Activated naive CD8-positive, alpha-beta T cell treated with anti-CD3 and anti-CD28 coated beads for 36 hours (primary cell): ENCODE measurements around the gene CLK1. TPM values are rescaled to one million over a fixed set of nuclear protein-coding genes. Genes with fewer than 3 reads are reported as not detected.
A peak's percentile ranks its signal among the peaks of the same experiment; 100 is the strongest.
"Not testable (repeated sequence)": the region's sequence is repeated elsewhere in the genome, so short reads cannot be mapped to it uniquely, and the experiment has no call there.

Experiments
- DNase-seq: peaks from one replicate; pipeline ENCODE4 v3.0.0; 2021
- H3K27ac Mint-ChIP-seq: one replicate; pipeline ENCODE4 v1.8.0; 2022; ENCODE audit warnings: mild to moderate bottlenecking, moderate library complexity, mixed read lengths
- H3K27me3 Mint-ChIP-seq: one replicate; pipeline ENCODE4 v1.8.0; 2022; ENCODE audit warnings: mild to moderate bottlenecking, mixed read lengths
- H3K36me3 Mint-ChIP-seq: one replicate; pipeline ENCODE4 v1.8.0; 2021; ENCODE audit warnings: mild to moderate bottlenecking, mixed read lengths
- H3K4me1 Mint-ChIP-seq: one replicate; pipeline ENCODE4 v1.8.0; 2021; ENCODE audit warnings: mixed read lengths
- H3K4me3 Mint-ChIP-seq: one replicate; pipeline ENCODE4 v1.8.0; 2022; ENCODE audit warnings: mild to moderate bottlenecking, moderate library complexity, mixed read lengths
- H3K9me3 Mint-ChIP-seq: one replicate; pipeline ENCODE4 v1.8.0; 2022; ENCODE audit warnings: mixed read lengths
- total RNA-seq, 2 experiments: library from RNA; stranded (reverse); gene quantifications; one replicate each; pipeline ENCODE4 v1.2.3, GENCODE V29; 2021

Gene CLK1
- total RNA-seq, 2 experiments from 2014 or later: 64.5 to 70.2 TPM

DNA sequence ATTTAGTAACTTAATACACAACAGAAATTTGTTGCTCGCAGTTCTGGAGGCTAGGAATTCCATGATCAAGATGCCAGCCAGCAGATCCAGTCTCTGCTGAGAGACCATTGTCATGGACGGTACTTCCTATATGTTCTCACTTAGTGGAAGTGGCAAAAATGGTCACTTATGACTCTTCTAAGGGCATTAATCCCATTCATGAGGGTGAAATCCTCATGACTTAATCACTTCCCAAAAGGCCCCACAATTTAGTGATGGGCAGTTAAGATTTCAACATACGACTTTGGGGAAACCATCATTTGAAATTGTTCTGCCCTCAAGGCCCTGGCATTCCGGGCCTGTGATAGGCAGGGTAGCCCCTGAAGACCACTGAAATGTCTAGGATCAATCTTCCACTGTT, 29.8 kb downstream of the CLK1 start:
- Mint-ChIP-seq H3K4me3 (no peak overlapping the region), H3K27ac (no peak overlapping the region), H3K36me3 (peaks cover 3% of the 10 kb centered on the region), H3K27me3 (no peaks in the 10 kb centered on the region), H3K4me1 (no peaks in the 10 kb centered on the region), H3K9me3 (peaks cover 6% of the 10 kb centered on the region)
- DNase-seq: no peak

- Mint-ChIP-seq H3K36me3 (peaks cover 21% of the 10 kb centered on the region), H3K27me3 (no peaks in the 10 kb centered on the region), H3K9me3 (no peaks in the 10 kb centered on the region), H3K4me1 (peaks cover 15% of the 10 kb centered on the region), H3K4me3 (no peak overlapping the region), H3K27ac (no peak overlapping the region)
- DNase-seq: no peak
Observed at GRCh38 chr2:200829258-200829655, 35.2 kb downstream of the CLK1 start.

- Mint-ChIP-seq H3K27me3 (no peaks in the 10 kb centered on the region), H3K36me3 (peaks cover 21% of the 10 kb centered on the region), H3K9me3 (no peaks in the 10 kb centered on the region), H3K4me1 (peaks cover 15% of the 10 kb centered on the region), H3K4me3 (no peak overlapping the region), H3K27ac (no peak overlapping the region)
- no peak for DNase-seq
Observed at GRCh38 chr2:200828572-200829257, 35.7 kb downstream of the CLK1 start.

DNA sequence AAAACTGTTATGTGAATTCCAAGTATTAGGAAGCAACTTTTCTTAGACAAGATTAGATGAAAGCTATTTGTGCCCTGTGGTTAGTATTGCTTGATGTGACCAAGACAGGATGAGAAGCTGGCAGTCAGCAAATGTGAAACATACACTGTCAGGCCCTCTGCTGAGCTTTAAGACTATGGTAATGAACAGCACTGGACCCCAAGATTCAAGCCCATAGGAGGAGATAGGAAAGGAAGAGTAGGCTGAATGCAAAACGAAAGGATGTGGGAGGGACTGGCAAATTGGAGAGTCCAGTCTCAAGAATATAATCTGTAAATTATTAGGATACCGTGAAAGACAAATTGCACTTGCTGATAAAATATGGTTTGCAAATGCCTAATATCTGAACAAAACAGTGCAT, 36.4 kb downstream of the CLK1 start:
- Mint-ChIP-seq H3K27ac (no peak overlapping the region), H3K9me3 (no peaks in the 10 kb centered on the region), H3K4me3 (no peak overlapping the region), H3K27me3 (no peaks in the 10 kb centered on the region), H3K36me3 (peaks cover 21% of the 10 kb centered on the region), H3K4me1 (peaks cover 15% of the 10 kb centered on the region)
- no peak for DNase-seq

DNA sequence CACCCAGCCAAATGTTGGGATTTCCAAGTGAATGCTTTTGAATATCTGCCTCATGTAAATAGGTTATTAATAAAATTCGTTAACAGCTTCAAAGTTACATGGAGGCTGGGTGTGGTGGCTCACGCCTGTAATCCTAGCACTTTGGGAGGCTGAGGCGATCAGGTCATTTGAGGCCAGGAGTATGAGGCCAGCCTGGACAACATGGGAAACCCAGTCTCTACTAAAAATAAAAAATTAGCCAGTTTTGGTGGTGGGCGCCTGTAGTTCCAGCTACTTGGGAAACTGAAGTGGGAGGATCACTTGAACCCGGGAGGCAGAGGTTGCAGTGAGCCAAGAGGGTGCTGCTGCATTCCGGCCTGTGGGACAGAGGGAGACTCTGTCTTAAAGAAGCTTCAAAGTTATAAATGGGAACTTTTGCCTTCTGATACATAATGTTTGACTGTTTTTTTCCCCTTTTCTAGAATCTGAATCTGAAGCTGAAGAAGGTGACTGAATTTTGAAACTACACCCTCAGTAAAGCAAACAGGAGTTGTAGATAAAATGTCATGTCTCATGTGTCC, 42.7 kb downstream of the CLK1 start:
- no peak for DNase-seq
- Mint-ChIP-seq H3K36me3 (peaks cover 49% of the 10 kb centered on the region), H3K9me3 (no peaks in the 10 kb centered on the region), H3K27me3 (no peaks in the 10 kb centered on the region), H3K4me3 (no peak overlapping the region), H3K4me1 (peaks cover 33% of the 10 kb centered on the region), H3K27ac (peak overlapping the region; percentile 45)

DNA sequence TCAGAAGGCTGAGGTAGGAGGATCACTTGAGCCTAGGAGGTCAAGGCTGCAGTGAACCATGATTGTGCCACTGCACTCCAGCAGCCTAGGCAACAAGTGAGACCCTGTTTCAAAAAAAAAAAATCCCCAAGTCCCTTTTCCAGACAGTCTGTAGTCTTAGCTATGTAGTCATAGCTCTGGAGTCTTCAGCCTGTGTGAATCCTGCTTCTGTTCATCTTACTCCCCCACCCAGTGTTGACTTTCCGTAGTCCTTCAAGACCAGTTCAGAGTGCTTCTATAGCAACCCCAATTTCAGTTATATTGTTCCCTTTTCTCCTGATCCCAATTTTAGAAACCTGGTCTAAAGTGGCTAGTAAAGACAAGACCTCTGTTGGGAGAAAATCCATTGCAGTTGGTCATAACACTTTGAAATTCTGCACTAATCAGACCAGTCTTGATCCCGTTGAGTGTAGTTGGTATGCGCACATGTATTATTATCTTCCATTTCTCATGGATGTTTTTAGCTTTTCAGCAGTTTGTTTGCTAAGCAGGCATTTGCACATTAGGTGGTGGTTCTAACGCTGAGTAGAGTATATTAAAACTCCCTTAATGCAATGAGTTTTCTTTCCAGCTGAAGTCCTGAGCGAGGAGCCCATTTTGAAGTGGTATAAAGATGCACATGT, 43.8 kb downstream of the CLK1 start:
- H3K27me3 Mint-ChIP-seq: no peaks in the 10 kb centered on the region
- H3K9me3 Mint-ChIP-seq: no peaks in the 10 kb centered on the region
- peak overlapping the region; percentile 25 for H3K27ac Mint-ChIP-seq
- peaks cover 39% of the 10 kb centered on the region for H3K4me1 Mint-ChIP-seq
- no peak overlapping the region for H3K4me3 Mint-ChIP-seq
- no peak for DNase-seq
- peaks cover 58% of the 10 kb centered on the region for H3K36me3 Mint-ChIP-seq

- H3K27me3 Mint-ChIP-seq, H3K9me3 Mint-ChIP-seq, H3K4me3 Mint-ChIP-seq, DNase-seq: not testable (repeated sequence)
- Mint-ChIP-seq H3K36me3 (peaks cover 71% of the 10 kb centered on the region), H3K27ac (peak overlapping the region; percentile 75), H3K4me1 (peaks cover 59% of the 10 kb centered on the region)
Observed at GRCh38 chr2:200818732-200819131, 45.7 kb downstream of the CLK1 start.

GRCh38 chr2:200814917-200815316, 49.5 kb downstream of the CLK1 start:
- Mint-ChIP-seq H3K36me3 (peaks cover 66% of the 10 kb centered on the region), H3K27ac (peak overlapping the region; percentile 92), H3K27me3 (no peaks in the 10 kb centered on the region), H3K9me3 (no peaks in the 10 kb centered on the region), H3K4me3 (peak overlapping the region; percentile 99), H3K4me1 (peaks cover 66% of the 10 kb centered on the region)
- no peak for DNase-seq

DNA sequence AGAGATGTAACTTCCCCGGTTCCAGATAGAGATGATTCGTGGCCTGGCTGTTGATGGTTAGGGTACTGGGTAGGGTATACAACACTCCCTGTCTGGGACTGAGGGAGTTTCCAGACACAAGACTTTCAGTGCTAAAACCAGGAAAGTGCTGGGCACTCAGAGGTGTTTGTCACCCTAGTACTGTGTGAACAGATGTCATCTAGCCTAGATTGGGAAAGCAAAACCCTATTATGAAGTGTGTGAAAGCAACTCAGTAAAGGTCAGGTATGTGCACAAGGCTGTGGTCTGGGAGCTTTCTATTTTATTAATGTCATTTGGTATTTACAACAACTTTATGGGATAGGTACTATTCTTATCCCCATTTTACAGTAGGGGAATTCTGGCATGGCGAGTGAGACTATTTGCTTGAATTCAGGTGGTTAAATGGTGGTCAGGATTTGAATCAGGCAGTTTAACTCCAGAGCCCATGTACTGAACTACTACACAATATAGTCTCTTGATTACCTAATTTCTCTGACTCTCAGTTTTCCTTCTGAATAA, 50.1 kb downstream of the CLK1 start:
- peaks cover 66% of the 10 kb centered on the region for H3K4me1 Mint-ChIP-seq
- no peaks in the 10 kb centered on the region for H3K9me3 Mint-ChIP-seq
- peak overlapping the region; percentile 99 for H3K4me3 Mint-ChIP-seq
- peak; percentile 43 for DNase-seq
- H3K27ac Mint-ChIP-seq: peak overlapping the region; percentile 92
- no peaks in the 10 kb centered on the region for H3K27me3 Mint-ChIP-seq
- H3K36me3 Mint-ChIP-seq: peaks cover 62% of the 10 kb centered on the region

GRCh38 chr2:200812122-200813022, 52.1 kb downstream of the CLK1 start:
- Mint-ChIP-seq H3K9me3 (no peaks in the 10 kb centered on the region), H3K4me3 (peak overlapping the region; percentile 99), H3K36me3 (peaks cover 48% of the 10 kb centered on the region), H3K4me1 (peaks cover 56% of the 10 kb centered on the region), H3K27me3 (no peaks in the 10 kb centered on the region), H3K27ac (peak overlapping the region; percentile 98)
- peak; percentile 81 for DNase-seq

GRCh38 chr2:200811333-200812121, 52.9 kb downstream of the CLK1 start, which contains the start of gene BZW1:
TSS of gene BZW1 (plus strand) at chr2:200811910. CDS start at chr2:200813218, 1,308 bp downstream.
- Mint-ChIP-seq H3K27ac (peak within 1 kb of the TSS; percentile 98), H3K9me3 (no peaks in the 10 kb centered on the region), H3K4me1 (peaks cover 50% of the 10 kb centered on the region), H3K36me3 (peaks cover 40% of the 10 kb centered on the region), H3K4me3 (peak within 1 kb of the TSS; percentile 99), H3K27me3 (no peaks in the 10 kb centered on the region)
- peak; percentile 95 for DNase-seq

GRCh38 chr2:200810998-200811332, 53.5 kb downstream of the CLK1 start:
- Mint-ChIP-seq H3K36me3 (peaks cover 36% of the 10 kb centered on the region), H3K27me3 (no peaks in the 10 kb centered on the region), H3K4me1 (peaks cover 46% of the 10 kb centered on the region), H3K27ac (peak overlapping the region; percentile 98), H3K9me3 (no peaks in the 10 kb centered on the region), H3K4me3 (peak overlapping the region; percentile 99)
- no peak for DNase-seq

DNA sequence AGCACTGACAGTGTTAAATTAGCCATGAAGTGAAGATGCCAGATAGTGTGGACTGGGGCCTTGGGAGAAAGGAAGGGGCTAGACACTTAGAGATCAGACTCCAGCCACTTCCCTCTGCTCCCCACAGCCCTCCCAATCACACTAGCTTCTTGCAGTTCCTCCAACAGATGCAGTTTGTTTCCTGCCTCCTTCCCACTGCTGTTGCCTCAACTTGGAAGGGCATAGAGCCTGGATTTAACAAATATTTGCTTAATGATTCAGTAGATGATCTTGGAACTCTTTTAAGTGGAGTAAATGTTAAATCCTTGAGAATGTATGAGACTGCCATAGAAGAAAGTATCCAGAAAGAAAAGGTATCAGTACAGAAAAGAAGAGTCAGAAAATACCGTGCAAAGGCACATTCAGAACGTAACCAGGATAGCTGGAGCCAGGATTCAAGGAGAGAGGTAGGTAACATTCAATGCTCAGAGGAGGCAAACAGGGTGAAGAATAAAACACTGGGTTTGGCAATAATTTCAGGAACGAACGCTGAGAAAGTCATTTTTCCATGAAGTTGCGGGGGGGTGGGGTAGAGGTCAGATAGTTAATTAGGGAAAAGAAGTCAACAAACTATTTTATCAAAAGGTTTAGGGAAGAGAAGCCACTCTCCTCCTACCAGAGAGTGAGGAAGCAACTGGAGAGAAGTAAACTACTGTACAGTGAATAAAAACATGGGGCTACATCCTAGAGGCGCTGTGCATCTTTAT, 54.0 kb downstream of the CLK1 start:
- Mint-ChIP-seq H3K36me3 (peaks cover 31% of the 10 kb centered on the region), H3K27ac (peak overlapping the region; percentile 98), H3K9me3 (no peaks in the 10 kb centered on the region), H3K4me1 (peaks cover 40% of the 10 kb centered on the region), H3K4me3 (peak overlapping the region; percentile 99), H3K27me3 (no peaks in the 10 kb centered on the region)
- DNase-seq: no peak
